Measurements from ENCODE around the gene TCF7L1.

DNA sequence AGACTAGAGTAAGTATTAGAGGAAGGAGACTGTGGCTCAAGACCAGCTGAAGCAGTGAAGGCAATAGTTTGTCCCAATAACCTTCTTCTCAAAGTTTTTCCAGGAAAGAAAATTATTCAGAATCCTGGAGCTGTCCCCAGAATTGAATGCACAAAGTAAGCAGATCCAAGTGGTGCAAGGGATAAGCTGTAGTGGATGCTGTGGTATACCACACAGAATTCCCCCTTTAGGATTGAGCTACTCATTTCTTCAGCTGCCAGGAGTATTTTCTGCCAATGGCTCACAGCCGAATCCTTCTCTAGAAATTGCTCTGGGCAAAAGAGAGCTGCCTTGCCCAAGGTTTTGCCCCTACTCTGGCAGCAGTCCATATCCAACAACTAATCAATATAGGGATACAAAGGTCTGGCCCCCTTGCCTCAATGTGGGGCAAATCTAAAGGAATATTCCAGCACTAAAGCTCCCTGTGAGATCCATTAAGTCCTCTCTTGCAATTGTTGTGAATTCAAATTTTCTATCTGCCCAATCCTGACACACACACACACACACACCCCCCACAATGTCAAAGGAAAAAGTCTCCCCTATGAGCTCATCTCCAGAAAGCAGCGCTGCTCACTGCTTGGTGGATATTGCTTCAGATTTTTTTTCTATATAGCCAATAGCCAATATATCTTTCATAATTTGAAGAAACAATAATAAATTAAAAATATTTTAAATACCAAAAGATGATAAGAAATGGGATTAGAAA lies 18.4 kb upstream of the TCF7L1 start:
- TF ChIP-seq ZNF197 (CRISPR knock-in tag; IDR thresholded peaks at IDR 0.05; ENCODE audit: low read depth) (no peak), FOXA1 (IDR thresholded peaks at IDR 0.05; ENCODE audit: borderline replicate concordance) (no peak), SAFB2 (IDR thresholded peaks at IDR 0.05; ENCODE audit: borderline replicate concordance, low read depth, low read length, severe bottlenecking) (no peak)
- TF ChIP-seq, protein P1, sequence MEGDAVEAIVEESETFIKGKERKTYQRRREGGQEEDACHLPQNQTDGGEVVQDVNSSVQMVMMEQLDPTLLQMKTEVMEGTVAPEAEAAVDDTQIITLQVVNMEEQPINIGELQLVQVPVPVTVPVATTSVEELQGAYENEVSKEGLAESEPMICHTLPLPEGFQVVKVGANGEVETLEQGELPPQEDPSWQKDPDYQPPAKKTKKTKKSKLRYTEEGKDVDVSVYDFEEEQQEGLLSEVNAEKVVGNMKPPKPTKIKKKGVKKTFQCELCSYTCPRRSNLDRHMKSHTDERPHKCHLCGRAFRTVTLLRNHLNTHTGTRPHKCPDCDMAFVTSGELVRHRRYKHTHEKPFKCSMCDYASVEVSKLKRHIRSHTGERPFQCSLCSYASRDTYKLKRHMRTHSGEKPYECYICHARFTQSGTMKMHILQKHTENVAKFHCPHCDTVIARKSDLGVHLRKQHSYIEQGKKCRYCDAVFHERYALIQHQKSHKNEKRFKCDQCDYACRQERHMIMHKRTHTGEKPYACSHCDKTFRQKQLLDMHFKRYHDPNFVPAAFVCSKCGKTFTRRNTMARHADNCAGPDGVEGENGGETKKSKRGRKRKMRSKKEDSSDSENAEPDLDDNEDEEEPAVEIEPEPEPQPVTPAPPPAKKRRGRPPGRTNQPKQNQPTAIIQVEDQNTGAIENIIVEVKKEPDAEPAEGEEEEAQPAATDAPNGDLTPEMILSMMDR (IDR thresholded peaks at IDR 0.05 in 2 of 3, conservative IDR thresholded peaks at IDR 0.05 in 1 of 3; ENCODE audit: insufficient read depth in 2 of 3, low read depth in 1 of 3, low read length in 3 of 3) = no peak

Data from K562 (cell line).